Measurements from ENCODE around the gene CYP2B6. TPM values are rescaled to one million over a fixed set of nuclear protein-coding genes. Genes with fewer than 3 reads are reported as not detected.

Gene CYP2B6
- total RNA-seq, 4 donors from 2014 or later: not detected

- H3K4me1 ChIP-seq: no peaks in the 10 kb centered on the region
- WGBS: 69% methylated on average over 9 of the region's 9 CpGs
- no peaks in the 10 kb centered on the region for H3K9me3 ChIP-seq
- TF ChIP-seq EP300 (IDR thresholded peaks at IDR 0.05): no peak
- TF ChIP-seq, protein P1, sequence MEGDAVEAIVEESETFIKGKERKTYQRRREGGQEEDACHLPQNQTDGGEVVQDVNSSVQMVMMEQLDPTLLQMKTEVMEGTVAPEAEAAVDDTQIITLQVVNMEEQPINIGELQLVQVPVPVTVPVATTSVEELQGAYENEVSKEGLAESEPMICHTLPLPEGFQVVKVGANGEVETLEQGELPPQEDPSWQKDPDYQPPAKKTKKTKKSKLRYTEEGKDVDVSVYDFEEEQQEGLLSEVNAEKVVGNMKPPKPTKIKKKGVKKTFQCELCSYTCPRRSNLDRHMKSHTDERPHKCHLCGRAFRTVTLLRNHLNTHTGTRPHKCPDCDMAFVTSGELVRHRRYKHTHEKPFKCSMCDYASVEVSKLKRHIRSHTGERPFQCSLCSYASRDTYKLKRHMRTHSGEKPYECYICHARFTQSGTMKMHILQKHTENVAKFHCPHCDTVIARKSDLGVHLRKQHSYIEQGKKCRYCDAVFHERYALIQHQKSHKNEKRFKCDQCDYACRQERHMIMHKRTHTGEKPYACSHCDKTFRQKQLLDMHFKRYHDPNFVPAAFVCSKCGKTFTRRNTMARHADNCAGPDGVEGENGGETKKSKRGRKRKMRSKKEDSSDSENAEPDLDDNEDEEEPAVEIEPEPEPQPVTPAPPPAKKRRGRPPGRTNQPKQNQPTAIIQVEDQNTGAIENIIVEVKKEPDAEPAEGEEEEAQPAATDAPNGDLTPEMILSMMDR (IDR thresholded peaks at IDR 0.05): no peak
- TF ChIP-seq POLR2A (IDR thresholded peaks at IDR 0.05; ENCODE audit: low read depth): no peak
- TF ChIP-seq POLR2AphosphoS5 (IDR thresholded peaks at IDR 0.05): no peak
- peaks cover 0 to 58% (median 9%) of the 10 kb centered on the region in 4 donors for H3K27me3 ChIP-seq
- no peak overlapping the region for H3K27ac ChIP-seq (replicated peaks in 1 of 4)
- intact Hi-C loops (cut with DNase I): no loop called here
- no peak for DNase-seq (ENCODE audit: extremely low spot score)
- no peaks in the 10 kb centered on the region for H3K36me3 ChIP-seq
- no peak overlapping the region for H3K4me3 ChIP-seq
Measured at GRCh38 chr19:41025411-41025810, 34.3 kb downstream of the CYP2B6 start.

DNA sequence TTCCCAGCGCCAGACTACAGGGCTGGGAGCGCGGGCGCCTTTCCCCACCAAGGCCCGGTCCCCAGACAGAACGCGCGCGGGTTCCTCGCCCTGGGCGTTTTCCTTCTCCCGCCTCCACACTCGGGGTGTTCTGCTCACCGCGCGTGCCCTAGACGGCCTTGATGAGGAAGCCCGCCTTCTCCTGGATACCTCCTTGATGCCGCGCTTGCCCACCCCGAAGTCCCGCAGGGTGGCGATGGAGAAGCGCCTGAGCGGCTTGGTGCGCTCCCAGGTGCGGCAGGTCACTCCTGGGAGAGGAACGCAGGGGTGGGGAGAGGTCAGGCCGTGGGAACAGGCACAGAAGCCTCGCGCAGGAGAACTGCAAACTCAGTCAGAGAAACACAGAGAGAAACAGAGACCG is 34.8 kb downstream of the CYP2B6 start:
- no peaks in the 10 kb centered on the region for H3K9me3 ChIP-seq
- H3K4me3 ChIP-seq: no peak overlapping the region
- no peaks in the 10 kb centered on the region for H3K4me1 ChIP-seq
- 6% methylated on average over 30 of the region's 32 CpGs for WGBS
- no peak overlapping the region for H3K27ac ChIP-seq (replicated peaks in 1 of 4)
- TF ChIP-seq POLR2AphosphoS5 (IDR thresholded peaks at IDR 0.05): no peak
- no peak for TF ChIP-seq EP300 (IDR thresholded peaks at IDR 0.05)
- TF ChIP-seq, protein P1 (IDR thresholded peaks at IDR 0.05): no peak
- TF ChIP-seq POLR2A (IDR thresholded peaks at IDR 0.05; ENCODE audit: low read depth): no peak
- no peak for DNase-seq (ENCODE audit: extremely low spot score)
- no peaks in the 10 kb centered on the region for H3K36me3 ChIP-seq
- peaks cover 0 to 54% (median 9%) of the 10 kb centered on the region in 4 donors for H3K27me3 ChIP-seq
- intact Hi-C loops (cut with DNase I): no loop called here

DNA sequence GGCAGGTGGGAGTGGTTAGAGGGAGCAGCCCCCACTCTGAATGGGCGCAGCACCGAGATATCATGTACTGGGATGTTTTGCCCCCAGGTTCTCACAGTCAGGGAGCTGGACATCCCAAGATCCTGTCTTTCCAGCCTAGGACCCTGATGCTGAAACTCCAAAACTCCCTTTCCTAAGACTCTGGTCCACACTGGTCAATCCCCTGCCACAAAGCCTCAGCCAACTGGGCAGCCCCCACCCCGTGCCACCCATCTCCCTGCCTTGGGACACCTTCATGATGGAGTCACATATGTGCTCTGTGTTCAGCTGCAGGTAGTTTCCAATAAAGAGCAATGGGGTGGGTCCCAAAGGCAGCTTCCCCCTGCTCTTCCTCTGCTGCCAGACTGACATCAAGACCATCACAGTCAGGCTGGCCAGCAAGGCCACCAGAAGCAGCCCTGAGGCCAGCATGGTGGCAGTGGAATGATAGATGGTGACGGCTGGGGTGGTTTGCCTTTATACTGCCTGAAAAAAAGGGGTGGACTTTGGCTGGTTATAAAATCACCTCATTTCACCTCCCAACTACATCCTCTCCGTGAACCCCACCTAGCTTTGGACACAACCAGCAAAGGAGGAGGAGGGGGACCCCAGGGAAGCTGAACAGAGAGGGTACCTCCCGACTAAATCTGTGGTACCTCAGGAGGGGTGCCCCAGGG is 36.3 kb downstream of the CYP2B6 start:
- no peak overlapping the region for H3K27ac ChIP-seq (replicated peaks in 1 of 4)
- H3K4me1 ChIP-seq: no peaks in the 10 kb centered on the region
- no peaks in the 10 kb centered on the region for H3K36me3 ChIP-seq
- DNase-seq (ENCODE audit: extremely low spot score): peak; percentile 78
- 88% methylated on average over 4 of the region's 6 CpGs for WGBS
- no peaks in the 10 kb centered on the region for H3K9me3 ChIP-seq
- intact Hi-C loops (cut with DNase I): no loop called here
- H3K27me3 ChIP-seq: peaks cover 0 to 47% (median 9%) of the 10 kb centered on the region in 4 donors
- no peak for TF ChIP-seq EP300 (IDR thresholded peaks at IDR 0.05)
- TF ChIP-seq POLR2AphosphoS5 (IDR thresholded peaks at IDR 0.05): no peak
- no peak for TF ChIP-seq POLR2A (IDR thresholded peaks at IDR 0.05; ENCODE audit: low read depth)
- TF ChIP-seq, protein P1 (IDR thresholded peaks at IDR 0.05): no peak
- H3K4me3 ChIP-seq: no peak overlapping the region

DNA sequence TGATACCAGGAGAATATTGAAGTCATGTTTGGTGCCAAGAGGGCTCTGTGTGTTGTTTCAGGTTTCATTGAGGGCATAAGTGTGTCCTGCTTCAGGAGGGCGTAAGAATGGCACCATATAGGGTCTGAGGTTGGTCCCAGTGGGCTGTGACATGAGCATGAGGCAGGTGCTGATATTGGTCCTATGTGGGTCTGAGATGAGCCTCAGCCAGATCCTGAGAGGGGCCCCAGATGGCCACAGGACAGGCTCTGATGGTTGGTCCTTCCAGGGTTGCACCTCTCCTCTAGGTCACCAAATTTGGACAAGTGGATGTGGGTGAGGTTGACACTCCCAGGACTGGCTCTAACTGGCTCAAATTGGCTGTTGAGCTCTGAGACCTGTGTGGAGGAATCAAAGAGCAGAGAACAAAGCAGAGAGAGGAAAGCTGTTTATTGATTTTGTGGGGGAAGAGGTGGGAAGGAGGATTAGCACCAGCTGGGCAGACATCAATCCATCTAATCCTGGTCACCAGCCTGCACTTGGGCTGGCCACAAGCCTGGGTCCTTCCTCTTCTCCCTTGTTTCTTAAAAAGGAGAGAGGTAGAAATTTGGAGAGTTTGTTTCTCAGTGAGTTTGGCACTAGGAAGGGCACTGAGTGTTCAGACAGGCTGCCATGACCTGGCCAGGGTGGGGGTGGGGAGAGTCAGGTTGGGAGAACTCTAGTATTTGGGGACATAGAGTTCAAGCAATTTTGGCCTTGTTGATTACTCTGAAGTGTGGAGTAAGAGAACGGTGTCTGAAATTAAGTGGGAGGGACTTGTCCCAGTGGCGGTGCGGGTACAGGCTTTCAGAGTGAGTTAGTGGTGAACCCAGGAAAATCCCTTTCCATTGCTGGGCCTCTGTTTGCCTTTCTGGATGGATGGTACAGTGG is 38.7 kb downstream of the CYP2B6 start:
- H3K9me3 ChIP-seq: no peaks in the 10 kb centered on the region
- intact Hi-C loops (cut with DNase I): no loop called here
- peaks cover 0 to 28% (median 5%) of the 10 kb centered on the region in 4 donors for H3K27me3 ChIP-seq
- no peak overlapping the region for H3K4me3 ChIP-seq
- H3K4me1 ChIP-seq: no peaks in the 10 kb centered on the region
- no peak for TF ChIP-seq POLR2A (IDR thresholded peaks at IDR 0.05; ENCODE audit: low read depth)
- TF ChIP-seq POLR2AphosphoS5 (IDR thresholded peaks at IDR 0.05): no peak
- TF ChIP-seq, protein P1 (IDR thresholded peaks at IDR 0.05): no peak
- 88% methylated on average over 4 of the region's 4 CpGs for whole genome bisulfite sequencing
- H3K27ac ChIP-seq (replicated peaks in 1 of 4): no peak overlapping the region
- peak; percentile 57 for DNase-seq (ENCODE audit: extremely low spot score)
- H3K36me3 ChIP-seq: no peaks in the 10 kb centered on the region
